Choroid plexus epithelial cell (primary cell): ENCODE results near the gene ITGA11.

Experiments used
- DNase-seq: peaks from one replicate; pipeline ENCODE4 v3.0.0-alpha.2; 2010; ENCODE audit warnings: low read depth
- H3K4me3 ChIP-seq: 2 replicates; pipeline ENCODE4 v1.5.1; 2011; ENCODE audit warnings: low read depth, mild to moderate bottlenecking, control low read depth, low read length, moderate library complexity
- TF ChIP-seq, protein P1 (sequence below): conservative IDR thresholded peaks from 2 replicates; pipeline ENCODE4 v1.5.1; 2011; ENCODE audit warnings: low read depth, mild to moderate bottlenecking, control low read depth, inconsistent platforms, low read length, moderate library complexity

ITGA11 gene

DNA sequence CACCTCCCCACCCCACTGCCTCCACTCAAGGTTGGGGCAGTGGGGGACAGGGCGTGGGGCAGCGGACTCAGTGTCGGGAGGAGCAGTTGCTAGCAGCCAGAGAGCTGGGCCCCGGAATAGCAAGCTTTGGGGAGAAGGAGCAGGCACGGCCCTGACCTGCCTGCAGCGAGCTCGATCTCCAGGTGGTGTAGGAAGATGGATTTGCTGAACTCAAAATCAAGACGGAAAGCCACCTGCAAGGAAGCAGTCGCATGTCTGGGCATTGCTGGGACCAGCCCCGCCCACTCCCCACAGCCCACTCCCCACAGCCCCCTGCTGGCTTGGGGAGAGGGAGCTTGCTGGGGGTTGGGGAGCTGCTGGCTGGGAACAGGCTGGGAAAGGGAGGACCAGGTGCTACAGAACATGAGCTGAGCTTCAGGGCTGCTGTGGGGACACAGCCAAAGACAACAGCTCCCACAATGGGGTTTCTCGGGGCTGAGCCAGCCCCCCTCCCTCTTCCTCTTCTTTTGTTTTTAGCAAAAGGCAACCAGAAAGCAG, 116.4 kb downstream of the ITGA11 start:
- DNase-seq, result peak; percentile 68

DNA sequence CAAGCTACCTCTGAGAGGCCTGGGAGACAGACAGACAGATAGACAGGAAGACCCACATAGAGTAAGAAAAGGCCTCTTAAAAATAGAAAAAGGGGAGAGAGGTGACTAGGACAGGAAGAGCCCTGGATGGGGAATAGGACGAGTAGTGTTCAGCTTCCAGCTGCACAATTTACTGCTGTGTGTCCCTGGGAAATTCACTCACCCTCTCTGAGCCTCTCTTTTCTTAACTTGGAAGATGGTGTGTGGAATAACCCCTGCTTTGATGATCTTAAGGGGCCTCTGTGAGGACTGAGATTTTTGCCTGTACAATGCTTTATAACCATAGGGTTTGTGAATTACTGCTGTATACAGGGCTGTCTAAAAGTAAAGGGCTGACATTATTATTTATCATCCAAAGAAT, 116.9 kb downstream of the ITGA11 start:
- no peak for DNase-seq
- H3K4me3 ChIP-seq, result no peak overlapping the region
- TF ChIP-seq, protein P1, sequence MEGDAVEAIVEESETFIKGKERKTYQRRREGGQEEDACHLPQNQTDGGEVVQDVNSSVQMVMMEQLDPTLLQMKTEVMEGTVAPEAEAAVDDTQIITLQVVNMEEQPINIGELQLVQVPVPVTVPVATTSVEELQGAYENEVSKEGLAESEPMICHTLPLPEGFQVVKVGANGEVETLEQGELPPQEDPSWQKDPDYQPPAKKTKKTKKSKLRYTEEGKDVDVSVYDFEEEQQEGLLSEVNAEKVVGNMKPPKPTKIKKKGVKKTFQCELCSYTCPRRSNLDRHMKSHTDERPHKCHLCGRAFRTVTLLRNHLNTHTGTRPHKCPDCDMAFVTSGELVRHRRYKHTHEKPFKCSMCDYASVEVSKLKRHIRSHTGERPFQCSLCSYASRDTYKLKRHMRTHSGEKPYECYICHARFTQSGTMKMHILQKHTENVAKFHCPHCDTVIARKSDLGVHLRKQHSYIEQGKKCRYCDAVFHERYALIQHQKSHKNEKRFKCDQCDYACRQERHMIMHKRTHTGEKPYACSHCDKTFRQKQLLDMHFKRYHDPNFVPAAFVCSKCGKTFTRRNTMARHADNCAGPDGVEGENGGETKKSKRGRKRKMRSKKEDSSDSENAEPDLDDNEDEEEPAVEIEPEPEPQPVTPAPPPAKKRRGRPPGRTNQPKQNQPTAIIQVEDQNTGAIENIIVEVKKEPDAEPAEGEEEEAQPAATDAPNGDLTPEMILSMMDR, result no peak

More for the DNA sequence above, 116.4 kb downstream of the ITGA11 start:
- TF ChIP-seq, protein P1, result no peak
- H3K4me3 ChIP-seq, result no peak overlapping the region

DNA sequence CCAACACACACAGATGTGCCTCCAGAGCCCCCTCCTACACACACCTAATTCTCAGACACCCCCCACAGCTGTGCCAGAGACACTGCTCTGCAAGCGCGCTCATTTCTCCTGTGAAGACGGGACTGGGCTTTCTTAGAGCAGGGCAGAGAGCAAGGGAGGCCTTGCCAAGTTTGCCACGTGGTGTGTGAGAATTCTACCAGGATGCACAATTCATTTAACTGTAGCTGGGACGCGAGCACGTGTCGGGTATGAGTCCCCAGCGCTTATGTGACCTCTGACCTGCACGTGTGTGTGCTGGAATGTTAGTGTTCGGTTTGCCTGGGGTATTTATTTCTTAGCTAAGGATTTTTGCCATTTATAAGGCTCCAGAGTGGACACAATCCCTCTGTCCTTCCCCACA, 117.4 kb downstream of the ITGA11 start:
- peak; percentile 86 for DNase-seq
- TF ChIP-seq, protein P1, result no peak

DNA sequence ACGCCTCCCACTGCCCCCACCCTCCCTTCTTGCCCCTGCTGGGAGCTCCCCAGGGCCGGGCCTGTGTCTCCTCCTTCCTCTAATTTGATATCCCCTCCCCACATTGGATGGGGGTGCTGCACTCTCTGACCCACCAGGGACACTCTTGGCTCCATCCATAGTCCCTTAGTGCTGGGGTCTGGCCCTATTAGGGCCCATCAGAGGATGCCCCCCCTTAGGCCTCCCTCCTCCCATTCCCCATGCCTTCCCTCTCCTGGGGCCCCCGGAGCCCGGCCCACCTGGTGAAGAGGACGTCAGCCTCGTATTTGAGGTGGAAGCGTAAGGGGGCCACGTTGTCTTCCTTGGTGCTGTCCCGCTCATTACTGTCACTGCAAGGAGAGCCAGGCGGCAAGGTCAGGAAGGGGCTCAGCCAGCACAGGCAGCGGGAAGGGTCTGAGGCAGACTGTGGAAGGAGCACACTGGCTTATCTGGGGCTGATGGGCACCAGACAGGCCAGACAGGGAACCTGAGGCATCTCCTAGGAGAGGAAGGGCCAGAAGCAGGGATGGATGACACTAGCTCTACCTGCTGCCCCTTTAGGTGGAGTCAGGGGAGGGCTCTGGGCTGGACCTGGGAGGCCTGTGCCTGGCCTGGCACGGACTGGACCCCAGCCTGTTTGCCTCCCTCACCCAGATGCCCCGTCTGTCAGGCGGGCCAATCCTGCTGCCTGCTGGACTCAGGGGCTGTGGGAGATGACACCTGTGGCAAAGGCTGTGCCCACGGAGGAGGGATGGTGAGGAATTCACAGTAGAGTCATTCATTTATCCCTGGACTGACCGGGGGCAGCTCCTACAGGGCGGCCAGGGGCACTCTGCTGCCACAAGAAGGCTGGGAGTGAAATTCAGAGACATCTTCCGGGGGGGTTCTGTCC, 118.2 kb downstream of the ITGA11 start:
- no peak for DNase-seq
- no peak overlapping the region for H3K4me3 ChIP-seq
- TF ChIP-seq, protein P1, result no peak

More for the DNA sequence above, 117.4 kb downstream of the ITGA11 start:
- no peak overlapping the region for H3K4me3 ChIP-seq

DNA sequence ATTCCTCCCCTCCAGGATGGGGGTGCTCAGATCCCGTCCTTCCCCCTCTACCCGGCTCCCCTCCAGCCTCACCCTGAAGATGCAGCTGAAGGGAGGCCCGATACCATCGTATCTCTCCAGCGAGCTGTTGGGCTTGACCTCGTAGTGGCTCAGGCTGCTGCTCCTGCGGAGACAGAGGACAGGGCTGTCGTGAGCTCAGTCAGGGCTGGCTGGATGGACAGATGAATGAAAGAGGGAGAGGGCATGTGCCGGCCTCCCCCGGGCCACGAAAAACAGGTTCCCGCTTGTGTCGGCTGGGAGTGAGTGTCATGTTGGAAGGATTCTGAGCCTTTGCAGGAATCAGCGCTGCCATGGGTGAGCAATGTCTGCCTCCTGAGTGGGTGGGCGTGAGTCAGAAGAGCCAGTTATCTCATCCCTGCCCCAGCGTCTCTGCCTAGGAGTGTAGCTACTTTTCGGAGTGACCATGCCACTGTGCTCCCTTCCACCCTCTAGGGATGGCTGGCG, 119.2 kb downstream of the ITGA11 start:
- no peak overlapping the region for H3K4me3 ChIP-seq
- TF ChIP-seq, protein P1, result no peak
- DNase-seq, result peak; percentile 18

DNA sequence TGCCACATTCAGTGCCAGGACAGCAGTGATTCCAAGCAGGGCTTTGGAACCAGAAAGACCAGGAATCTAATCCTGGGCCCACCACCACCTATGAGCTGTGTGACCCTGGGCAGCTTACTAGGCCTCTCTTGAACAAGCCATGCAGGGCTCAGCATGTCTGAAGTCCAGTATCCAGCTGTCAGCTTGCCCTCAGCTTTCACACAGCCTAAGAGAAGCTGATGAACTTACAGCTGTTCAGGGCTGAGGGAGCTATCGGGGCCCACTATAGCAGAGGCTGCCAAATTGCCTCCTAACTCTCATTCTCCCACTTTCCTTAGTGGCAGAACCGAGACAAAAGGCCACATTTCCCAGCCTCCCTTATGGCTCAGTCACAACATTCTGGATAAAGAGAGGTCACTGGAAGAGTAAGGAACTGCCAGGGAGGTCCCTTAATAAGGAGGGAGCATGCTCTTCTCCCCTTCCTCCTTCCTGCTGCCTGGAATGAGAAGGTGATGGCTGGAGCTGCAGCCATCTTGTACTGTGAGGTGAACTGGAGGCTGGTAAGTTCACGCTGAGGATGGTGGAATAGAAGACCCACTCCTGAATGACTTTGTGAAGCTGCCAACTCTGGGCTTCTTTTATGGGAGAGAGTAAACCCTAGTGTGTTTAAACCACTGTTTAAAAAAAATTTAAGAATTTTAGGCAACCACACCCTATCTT, 120.0 kb downstream of the ITGA11 start:
- peak; percentile 8 for DNase-seq
- H3K4me3 ChIP-seq, result no peak overlapping the region
- TF ChIP-seq, protein P1, result no peak
